PC-3 (cell line): ENCODE results near the gene TUBB6. TPM values are rescaled to one million over a fixed set of nuclear protein-coding genes. Genes with fewer than 3 reads are reported as not detected.

Experiments
- ATAC-seq: fragments of 200-7000 bp; cut with Tn5 transposase; 2 replicates; pipeline ENCODE4 v1.9.1; 2020; ENCODE audit warnings: mild to moderate bottlenecking, moderate library complexity
- BruUV-seq: library from RNA; stranded (reverse); fragments of 400-500 nt; replicated peaks from 2 replicates; lab custom pipeline; 2021; lab: Mats Ljungman, UMichigan
- CTCF ChIA-PET: fragments of 300-600 bp; sonication (Branson Sonifier 250); formaldehyde crosslinking; loops from one replicate; lab custom pipeline; 2022; ENCODE audit warnings: antibody characterized with exemption; lab: Charles Lee
- POLR2A ChIA-PET: fragments of 300-600 bp; sonication (Branson Sonifier 250); formaldehyde crosslinking; loops from one replicate; lab custom pipeline; 2022; ENCODE audit warnings: antibody characterized with exemption; ENCODE audit not compliant: unreplicated experiment; lab: Charles Lee
- DNase-seq: peaks from one replicate; pipeline ENCODE4 v3.0.0-alpha.2; 2015
- H2AFZ ChIP-seq: fragments of 300-600 bp; sonication (generic); 2 replicates; pipeline ENCODE4 v1.6.0; 2016; ENCODE audit warnings: antibody characterized with exemption, low read length
- H3F3A ChIP-seq: fragments of 300-600 bp; sonication (generic); one replicate; pipeline ENCODE4 v1.6.0; 2017; ENCODE audit warnings: antibody characterized with exemption, low read length, control low read depth, mild to moderate bottlenecking; ENCODE audit not compliant: unreplicated experiment
- H3K27ac ChIP-seq: fragments of 300-600 bp; sonication (generic); 2 replicates; pipeline ENCODE4 v1.5.1; 2016; ENCODE audit warnings: mild to moderate bottlenecking, low read length
- H3K27me3 ChIP-seq: fragments of 300-600 bp; sonication (generic); 2 replicates; pipeline ENCODE4 v1.6.1; 2016; ENCODE audit warnings: low read length, mixed read lengths
- H3K36me3 ChIP-seq: fragments of 300-600 bp; sonication (generic); 2 replicates; pipeline ENCODE4 v1.6.1; 2016; ENCODE audit warnings: low read depth, mixed run types, low read length, mixed read lengths
- H3K4me1 ChIP-seq: fragments of 300-600 bp; sonication (generic); 2 replicates; pipeline ENCODE4 v1.5.1; 2016; ENCODE audit warnings: low read length; ENCODE audit not compliant: insufficient read depth
- H3K4me2 ChIP-seq: fragments of 300-600 bp; sonication (generic); 2 replicates; pipeline ENCODE4 v1.6.0; 2016; ENCODE audit warnings: low read length
- H3K4me3 ChIP-seq: fragments of 300-600 bp; sonication (generic); 2 replicates; pipeline ENCODE4 v1.5.1; 2016; ENCODE audit warnings: mild to moderate bottlenecking, low read length, mixed read lengths
- H3K79me2 ChIP-seq: fragments of 300-600 bp; sonication (generic); 2 replicates; pipeline ENCODE4 v1.6.1; 2017; ENCODE audit warnings: low read length, mixed read lengths
- H3K9ac ChIP-seq: fragments of 300-600 bp; sonication (generic); 2 replicates; pipeline ENCODE4 v1.6.0; 2016; ENCODE audit warnings: mild to moderate bottlenecking, low read length
- H3K9me2 ChIP-seq: fragments of 300-600 bp; sonication (generic); replicated peaks from 2 replicates; pipeline ENCODE4 v1.6.1; 2016; ENCODE audit warnings: mixed run types, low read length, mixed read lengths
- H3K9me3 ChIP-seq: fragments of 300-600 bp; sonication (generic); 2 replicates; pipeline ENCODE4 v1.6.1; 2016; ENCODE audit warnings: low read length, mixed read lengths
- H4K20me1 ChIP-seq: fragments of 300-600 bp; sonication (generic); 2 replicates; pipeline ENCODE4 v1.6.1; 2016; ENCODE audit warnings: low read length, mixed read lengths
- CTCF ChIP-seq: fragments of 300-600 bp; sonication (generic); conservative IDR thresholded peaks from 2 replicates; pipeline ENCODE4 v1.5.1; 2017; ENCODE audit warnings: antibody characterized with exemption, low read depth, mild to moderate bottlenecking, low read length
- EZH2 ChIP-seq: fragments of 300-600 bp; sonication (generic); IDR thresholded peaks from one replicate; pipeline ENCODE4 v1.6.1; 2017; ENCODE audit warnings: antibody characterized with exemption, mild to moderate bottlenecking, low read length; ENCODE audit not compliant: unreplicated experiment
- EZH2phosphoT487 ChIP-seq: fragments of 300-600 bp; sonication (generic); IDR thresholded peaks from 2 replicates; pipeline ENCODE4 v1.6.1; 2018; ENCODE audit warnings: mild to moderate bottlenecking, antibody characterized with exemption, low read length, borderline replicate concordance
- intact Hi-C: fragments of 100-400 bp; cut with micrococcal nuclease; formaldehyde crosslinking; loops from 2 replicates; pipeline ENCODE4 v1.9.0; 2023
- total RNA-seq: library from RNA; depleted of rRNA; stranded (reverse); fragments of >200 nt; gene quantifications from 2 replicates; pipeline ENCODE4 v1.2.3, GENCODE V29; 2014

Gene TUBB6
- total RNA-seq, 1 experiment from 2014 or later, result 191 TPM

GRCh38 chr18:12328179-12328823, 20.3 kb downstream of the TUBB6 start:
- POLR2A ChIA-PET, result interaction anchor here (0.5 to 0.6 kb wide), 2 partner anchors 47 to 56 kb away, joined by 3 to 4 read pairs; no protein-coding TSS in a partner anchor

GRCh38 chr18:12329125-12329698, 21.2 kb downstream of the TUBB6 start:
- H2AFZ ChIP-seq, result no peak overlapping the region
- ChIA-PET CTCF (no interaction called here), POLR2A (no interaction called here)
- H3K9me3 ChIP-seq, result no peaks in the 10 kb centered on the region
- no peak overlapping the region for H3K4me2 ChIP-seq
- peaks cover 36% of the 10 kb centered on the region for H3K36me3 ChIP-seq
- H3K27ac ChIP-seq, result no peak overlapping the region
- peaks cover 4% of the 10 kb centered on the region for H3F3A ChIP-seq
- DNase-seq (no peak), ATAC-seq (no peak)
- no peaks in the 10 kb centered on the region; the same call in 1 of the 2 replicates for H4K20me1 ChIP-seq
- no peaks in the 10 kb centered on the region for H3K79me2 ChIP-seq
- H3K4me3 ChIP-seq, result no peak overlapping the region
- H3K27me3 ChIP-seq, result no peaks in the 10 kb centered on the region
- H3K4me1 ChIP-seq, result no peaks in the 10 kb centered on the region
- BruUV-seq, result TSS peak; percentile 77
- no peaks in the 10 kb centered on the region for H3K9me2 ChIP-seq
- intact Hi-C loops, result loop anchor here (2.0 kb wide), 1 partner anchor 330 kb away; the partner anchor contains the start of gene SPIRE1
- no peak overlapping the region for H3K9ac ChIP-seq
- no peak for TF ChIP-seq EZH2phosphoT487
- TF ChIP-seq EZH2, result no peak
- no peak for TF ChIP-seq CTCF

More at GRCh38 chr18:12328179-12328823, 20.3 kb downstream of the TUBB6 start:
- H3K4me1 ChIP-seq, result no peaks in the 10 kb centered on the region
- no peaks in the 10 kb centered on the region for H3K9me3 ChIP-seq
- no peak for TF ChIP-seq EZH2
- TF ChIP-seq CTCF, result peak; percentile 39; the same call in 1 of the 2 replicates
- TF ChIP-seq EZH2phosphoT487, result no peak
- CTCF ChIA-PET, result interaction anchor here (0.6 to 1.2 kb wide), 6 partner anchors 18 to 99 kb away, joined by 4 to 11 read pairs (median 6); partner anchors contain the start of gene AFG3L2
- H3K27me3 ChIP-seq, result no peaks in the 10 kb centered on the region
- BruUV-seq, result no TSS peak
- H2AFZ ChIP-seq, result no peak overlapping the region
- H3K36me3 ChIP-seq, result peaks cover 36% of the 10 kb centered on the region
- ATAC-seq, result peak; percentile 11
- H3K4me2 ChIP-seq, result no peak overlapping the region
- H3K27ac ChIP-seq, result no peak overlapping the region
- H3K9ac ChIP-seq, result no peak overlapping the region
- H3K9me2 ChIP-seq, result no peaks in the 10 kb centered on the region
- no peak for DNase-seq
- H3K79me2 ChIP-seq, result no peaks in the 10 kb centered on the region
- no peak overlapping the region for H3K4me3 ChIP-seq
- intact Hi-C loops, result loop anchor here (2.0 kb wide), 1 partner anchor 330 kb away; the partner anchor contains the start of gene SPIRE1
- peaks cover 4% of the 10 kb centered on the region for H3F3A ChIP-seq
- no peaks in the 10 kb centered on the region; the same call in 1 of the 2 replicates for H4K20me1 ChIP-seq
